ENCODE measurements around the gene CCDC57.
"Not testable (repeated sequence)": the region's sequence is repeated elsewhere in the genome, so short reads cannot be mapped to it uniquely, and the experiment has no call there.

Gene CCDC57

DNA sequence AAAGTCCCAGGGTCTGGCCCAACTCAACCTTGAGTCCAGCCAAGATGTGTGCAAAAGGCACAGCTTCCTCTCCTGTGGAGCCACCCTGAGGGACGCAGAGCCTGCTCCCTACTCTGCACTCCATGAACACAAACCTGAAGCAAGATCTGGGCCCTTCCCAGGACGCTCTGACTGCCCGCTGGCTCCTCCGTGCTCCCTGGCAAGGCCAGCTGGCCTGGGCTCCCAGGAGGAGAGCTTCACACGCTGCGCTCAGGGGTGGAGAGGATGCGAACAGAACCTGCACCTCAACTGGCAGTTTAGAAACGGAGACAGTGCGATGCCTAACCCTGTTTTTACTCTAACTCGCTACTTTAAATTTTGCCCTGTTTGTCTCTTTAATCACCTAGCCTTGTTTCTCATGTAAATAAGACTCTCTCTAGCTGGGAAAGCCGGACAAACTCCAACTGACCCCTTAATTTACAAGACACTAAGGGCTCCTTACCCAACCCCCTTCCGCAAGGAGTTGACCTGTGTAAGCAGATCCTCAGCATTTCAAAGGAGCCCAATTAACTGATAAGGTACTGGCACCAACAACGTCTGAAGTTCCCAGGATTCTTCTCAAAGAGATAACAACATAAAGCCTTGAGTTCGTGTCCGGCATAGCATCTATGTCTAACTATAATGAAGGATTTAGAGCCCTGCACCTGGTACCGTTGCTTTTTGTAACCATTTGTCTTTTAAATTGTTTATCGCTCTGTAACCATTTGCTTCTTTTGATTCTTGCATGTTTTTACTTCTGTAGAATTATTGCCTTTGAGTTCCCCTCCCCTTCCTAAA, 38.4 kb downstream of the CCDC57 start:
- DNase-seq = not testable (repeated sequence)

DNA sequence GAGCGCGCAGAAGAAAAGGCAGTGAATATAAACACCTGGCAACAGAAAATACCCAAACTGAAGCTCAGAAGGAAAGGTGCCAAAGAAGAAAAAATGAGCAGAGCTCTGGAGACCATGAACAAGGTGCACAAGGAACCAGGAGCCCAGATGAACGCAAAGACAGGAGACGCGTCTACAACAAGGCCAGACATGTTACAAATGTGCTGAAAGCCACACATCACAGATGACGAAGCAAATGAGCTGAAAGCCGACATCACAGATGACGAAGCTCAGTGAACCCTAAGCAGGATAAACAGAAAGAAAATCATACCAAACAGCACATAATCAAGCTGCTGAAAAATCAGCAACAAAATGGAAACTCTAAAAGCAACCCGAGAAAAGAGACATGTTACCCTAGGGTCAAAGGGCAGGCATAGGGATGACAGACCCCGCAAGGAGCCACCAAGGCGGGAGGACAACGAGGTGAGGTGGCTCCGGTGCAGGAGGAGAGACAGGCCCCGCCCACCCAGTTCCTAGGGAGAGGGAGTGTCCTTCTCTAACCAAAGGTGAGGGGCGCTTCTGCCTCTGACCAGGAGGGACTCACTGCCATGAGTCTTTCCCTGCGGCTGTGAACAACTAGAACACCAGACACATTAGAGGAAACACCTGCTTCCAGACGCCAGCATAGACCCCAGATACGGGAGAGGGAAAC, 39.1 kb downstream of the CCDC57 start:
- no peak for DNase-seq

GRCh38 chr17:82172486-82173160, 40.0 kb downstream of the CCDC57 start:
- DNase-seq = no peak

DNA sequence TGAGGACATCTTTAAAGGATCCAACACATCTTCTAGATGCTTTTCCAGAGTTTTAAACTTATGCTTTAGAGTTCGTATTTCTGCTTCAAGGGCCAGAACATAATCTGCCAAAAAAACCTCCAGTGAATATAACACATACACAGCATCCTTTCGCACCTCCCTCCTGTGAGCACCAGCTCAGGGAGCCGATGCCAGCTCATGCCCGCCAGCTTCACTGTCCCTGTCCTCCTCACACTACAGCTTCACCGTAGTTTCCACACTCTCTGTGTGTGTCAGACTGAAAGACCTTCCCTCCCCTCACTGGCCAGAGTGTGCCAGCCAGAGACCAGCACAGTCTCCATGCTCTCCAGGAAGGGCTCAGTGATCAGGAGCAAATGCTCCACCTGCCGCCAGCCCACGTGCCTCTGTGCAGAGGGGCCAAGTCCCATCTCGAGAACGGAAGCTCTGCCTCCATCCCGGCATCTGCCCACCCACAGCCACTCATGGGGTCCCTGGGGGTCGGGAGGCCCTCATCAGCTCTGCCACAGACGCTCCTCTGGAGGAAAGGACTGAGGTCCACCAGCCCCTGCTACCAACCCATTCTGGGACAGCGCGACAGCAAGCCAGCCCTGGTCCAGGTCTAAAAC, 40.8 kb downstream of the CCDC57 start:
- no peak for DNase-seq

DNA sequence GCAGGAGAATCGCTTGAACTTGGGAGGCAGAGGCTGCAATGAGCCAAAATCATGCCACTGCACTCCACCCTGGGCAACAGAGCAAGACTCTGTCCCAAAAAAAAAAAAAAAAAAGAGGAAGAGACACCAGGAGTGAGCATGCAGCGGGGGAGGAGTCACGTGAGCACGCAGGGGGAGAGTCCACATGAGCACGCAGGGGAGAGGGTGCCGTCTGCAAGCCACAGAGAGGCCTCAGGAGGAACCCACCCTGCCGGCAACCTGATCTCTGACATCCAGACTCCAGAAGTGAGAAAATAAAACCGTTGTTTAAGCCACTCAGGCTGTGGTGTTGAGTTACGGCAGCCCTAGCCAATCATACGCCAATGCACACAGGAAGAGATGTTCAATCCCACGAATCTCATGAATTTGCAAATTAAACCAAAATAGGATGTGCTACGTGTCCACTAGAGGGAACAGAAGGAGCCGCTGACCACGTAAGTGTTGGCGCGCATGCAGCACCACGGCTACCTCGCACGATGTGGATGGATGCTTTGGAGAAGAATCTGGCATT, 42.2 kb downstream of the CCDC57 start:
- DNase-seq = no peak

GRCh38 chr17:82168568-82168967, 44.1 kb downstream of the CCDC57 start:
- DNase-seq = no peak

DNA sequence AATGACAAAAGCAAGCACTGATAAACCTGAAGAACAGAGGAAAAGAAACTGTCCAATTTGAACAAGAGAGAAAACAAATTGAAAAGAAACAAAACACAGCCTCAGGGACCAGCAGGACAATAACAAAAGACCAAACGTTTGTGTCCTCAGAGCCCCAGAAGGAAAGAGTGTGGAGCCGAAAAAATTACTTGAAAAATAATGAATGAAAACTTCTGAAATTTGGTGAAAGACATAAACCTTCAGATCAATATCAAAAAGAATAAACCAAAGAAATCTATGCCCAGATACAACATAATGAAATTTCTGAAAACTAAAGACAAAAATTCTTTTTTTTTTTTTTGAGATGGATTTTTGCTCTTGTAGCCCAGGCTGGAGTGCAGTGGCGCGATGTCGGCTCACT, 45.6 kb downstream of the CCDC57 start:
- DNase-seq = no peak

- no peak for DNase-seq
Observed at GRCh38 chr17:82164853-82165252, 47.8 kb downstream of the CCDC57 start.

- DNase-seq = no peak
Observed at GRCh38 chr17:82161216-82161615, 51.4 kb downstream of the CCDC57 start.

DNA sequence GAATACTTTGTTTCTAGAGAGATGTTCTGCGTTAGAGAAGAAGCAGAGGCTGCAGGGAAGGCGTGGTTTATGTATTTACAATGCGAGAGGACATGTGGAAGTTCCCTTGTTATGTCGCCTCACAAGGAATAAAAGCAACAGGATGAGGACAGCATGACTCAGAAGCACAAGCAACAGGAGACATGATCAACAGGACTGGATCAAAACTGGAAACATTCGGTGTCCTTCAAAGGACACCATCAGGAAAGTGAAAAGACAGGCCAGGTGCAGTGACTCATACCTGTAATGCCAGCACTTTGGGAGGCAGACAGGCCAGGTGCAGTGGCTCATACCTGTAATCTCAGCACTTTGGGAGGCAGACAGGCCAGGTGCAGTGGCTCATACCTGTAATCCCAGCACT, 52.6 kb downstream of the CCDC57 start:
- DNase-seq = no peak

- no peak for DNase-seq
Observed at GRCh38 chr17:82158825-82159224, 53.8 kb downstream of the CCDC57 start.

GRCh38 chr17:82157046-82158035, 55.3 kb downstream of the CCDC57 start:
- DNase-seq = no peak

- DNase-seq = no peak
Observed at GRCh38 chr17:82156284-82156925, 56.2 kb downstream of the CCDC57 start.

DNA sequence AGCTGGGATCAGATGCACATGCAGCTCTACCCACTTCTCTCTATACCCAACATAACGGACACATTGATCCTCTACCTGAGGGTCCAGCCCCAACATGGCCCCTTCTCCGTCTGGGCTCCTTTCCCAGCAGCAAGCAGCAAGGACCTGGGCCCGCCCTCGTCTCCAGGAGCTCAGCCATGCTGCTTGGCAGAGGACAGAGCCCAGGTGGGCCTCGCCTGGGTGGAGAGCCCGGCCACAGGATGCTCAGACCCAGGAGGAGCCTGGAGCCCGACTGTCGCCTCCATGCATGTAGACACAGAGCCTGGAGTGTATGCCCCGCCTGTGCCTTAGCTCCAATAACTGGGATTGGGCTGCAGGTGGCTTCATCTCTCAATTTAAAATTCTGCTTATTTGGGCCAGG, 57.0 kb downstream of the CCDC57 start:
- no peak for DNase-seq

- DNase-seq = no peak
Observed at GRCh38 chr17:82154881-82155331, 57.7 kb downstream of the CCDC57 start.

GRCh38 chr17:82153745-82154375, 58.8 kb downstream of the CCDC57 start:
- DNase-seq = peak; percentile 60

DNA sequence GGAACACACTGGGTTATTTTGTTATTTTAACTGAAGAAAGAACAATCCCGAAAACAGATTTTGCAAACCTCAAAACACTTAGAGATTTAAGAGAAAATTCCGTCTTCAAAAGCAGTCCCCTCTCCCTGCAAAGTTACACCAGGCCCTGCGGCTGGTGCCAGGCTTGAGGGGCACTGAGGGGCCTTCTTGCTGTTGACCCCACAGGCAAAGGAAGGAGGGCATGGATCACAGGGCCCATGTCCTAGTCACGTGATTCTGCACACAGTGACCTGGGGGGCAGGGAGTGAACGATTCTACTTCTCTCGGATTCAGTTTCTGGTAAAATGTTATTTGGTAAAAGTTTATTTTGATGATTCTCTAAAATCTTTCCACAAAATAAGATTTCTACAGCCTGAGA, 59.3 kb downstream of the CCDC57 start:
- DNase-seq = no peak

DNA sequence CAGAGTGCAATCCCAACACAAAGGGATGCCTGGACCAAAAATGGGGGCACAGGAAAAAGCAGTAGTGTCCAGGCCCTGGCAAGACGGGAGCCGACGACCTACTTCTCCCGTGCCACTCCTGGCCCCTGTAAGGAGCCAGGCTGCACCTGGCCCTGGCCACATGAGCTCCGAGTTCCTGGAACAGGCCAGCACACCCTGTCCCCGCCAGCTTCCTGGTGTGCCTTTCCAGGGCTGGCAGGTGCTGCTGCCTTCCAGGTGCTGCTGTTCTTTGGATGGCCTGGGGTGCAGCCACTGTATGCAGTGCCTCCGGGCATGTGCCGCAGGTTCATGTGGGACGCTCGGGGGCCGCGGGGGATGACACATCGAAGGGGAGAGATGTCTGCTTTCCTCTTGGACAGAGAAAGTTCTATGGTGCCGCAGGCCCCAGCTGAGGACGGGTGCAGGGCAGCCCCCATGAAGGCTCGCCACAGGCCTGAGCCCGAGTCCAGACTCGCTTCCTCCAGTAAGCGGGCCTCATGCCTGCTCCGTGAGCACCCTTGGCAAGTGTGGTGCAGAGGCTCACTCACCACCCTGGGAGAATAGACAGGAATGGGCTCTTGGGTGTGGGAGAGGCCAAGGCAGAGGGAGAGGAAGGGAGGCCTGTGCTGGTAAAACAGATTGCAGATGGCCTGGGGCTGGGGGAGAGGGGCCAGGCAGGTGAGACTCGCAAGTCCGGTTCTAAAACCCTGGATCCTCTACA, 59.9 kb downstream of the CCDC57 start:
- DNase-seq = no peak

DNA sequence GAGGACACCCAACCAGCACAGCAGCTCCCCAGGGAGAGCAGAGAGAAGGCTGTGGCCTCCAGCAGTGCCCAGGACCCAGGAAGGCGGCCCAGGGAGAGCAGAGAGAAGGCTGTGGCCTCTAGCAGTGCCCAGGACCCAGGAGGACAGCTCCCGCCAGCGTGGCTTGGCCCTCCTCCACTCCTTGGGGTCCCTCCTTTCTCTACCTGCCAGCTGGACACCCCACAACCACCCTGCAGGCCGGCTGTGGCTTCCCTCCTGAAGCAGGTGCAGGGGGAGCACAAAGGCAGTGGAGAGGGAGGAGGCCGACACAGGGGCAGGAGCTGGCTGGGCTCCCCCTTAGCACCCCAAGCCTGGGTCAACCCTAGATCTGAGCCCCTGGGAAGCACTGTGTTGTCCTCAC, 60.5 kb downstream of the CCDC57 start:
- DNase-seq = no peak

Data from T1000 (cell line).